Measurements from ENCODE around the gene ADAM20.
"Not testable (repeated sequence)": the region's sequence is repeated elsewhere in the genome, so short reads cannot be mapped to it uniquely, and the experiment has no call there.

The ADAM20 gene

DNA sequence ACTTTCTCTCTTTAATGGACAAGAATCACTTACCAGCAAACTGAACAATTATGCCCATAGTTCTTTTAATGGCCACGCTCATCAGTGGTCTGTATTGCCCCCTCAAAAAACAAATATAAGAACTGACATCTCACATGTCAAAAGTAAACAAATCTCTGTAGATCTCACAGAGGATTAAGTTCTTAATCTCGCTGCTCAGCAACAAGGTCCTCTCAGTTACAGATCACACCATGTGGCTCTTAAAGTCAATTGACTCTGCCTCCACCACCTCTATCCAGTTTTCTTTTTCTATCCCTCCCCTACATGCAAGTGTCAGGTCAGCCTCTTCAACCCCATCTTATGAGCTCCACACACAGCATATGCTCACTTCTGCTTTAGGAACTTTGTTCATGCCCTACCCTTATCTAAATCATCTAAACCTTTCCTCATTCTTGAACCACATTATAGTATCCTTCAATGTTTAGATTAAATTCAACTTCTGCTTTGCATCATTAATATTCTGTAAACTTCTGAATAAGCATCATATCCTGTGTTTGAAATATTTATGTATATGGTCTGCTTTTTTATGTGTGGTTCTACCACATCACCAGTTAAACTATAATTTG lies 7.2 kb downstream of the ADAM20 start:
- no peaks in the 10 kb centered on the region for H3K36me3 ChIP-seq (ENCODE audit: insufficient read depth, low read depth, low read length)
- H3K9ac ChIP-seq (ENCODE audit: low read depth, low read length), result no peak overlapping the region
- no peaks in the 10 kb centered on the region for H3K27me3 ChIP-seq (ENCODE audit: insufficient read depth, low read length)
- H3K27ac ChIP-seq (ENCODE audit: low read length), result no peak overlapping the region
- H3K4me1 ChIP-seq (ENCODE audit: insufficient read depth, low read length), result no peaks in the 10 kb centered on the region
- H3K9me3 ChIP-seq (ENCODE audit: insufficient read depth, low read depth, low read length), result no peaks in the 10 kb centered on the region
- no peak overlapping the region for H3K4me3 ChIP-seq (ENCODE audit: low read length)

DNA sequence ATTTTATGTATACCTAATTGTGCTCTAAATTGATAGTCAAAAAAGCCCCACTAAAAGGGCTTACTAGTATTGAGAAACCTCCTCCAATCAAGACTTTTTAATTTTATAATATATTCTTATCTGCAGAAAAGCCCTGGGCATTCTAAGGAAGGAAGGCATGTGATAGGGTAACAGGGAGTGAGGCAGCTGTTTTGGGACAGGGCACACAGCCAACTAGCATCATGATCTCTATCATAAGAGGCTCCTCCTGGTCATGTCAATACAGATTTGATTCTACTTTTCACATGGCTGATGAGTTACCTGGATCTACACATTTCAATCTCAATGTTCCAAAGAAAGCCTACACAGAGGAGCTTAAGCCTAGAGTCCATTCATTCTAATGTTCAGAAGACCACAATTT lies 9.1 kb downstream of the ADAM20 start:
- Histone ChIP-seq H3K27ac (ENCODE audit: low read length) (no peak overlapping the region), H3K9me3 (ENCODE audit: insufficient read depth, low read depth, low read length) (0 out of 2 replicates have a peak, but pooled peaks cover 5% of the 10 kb centered on the region), H3K4me3 (ENCODE audit: low read length) (no peak overlapping the region), H3K4me1 (ENCODE audit: insufficient read depth, low read length) (no peaks in the 10 kb centered on the region), H3K9ac (ENCODE audit: low read depth, low read length) (no peak overlapping the region), H3K36me3 (ENCODE audit: insufficient read depth, low read depth, low read length) (no peaks in the 10 kb centered on the region), H3K27me3 (ENCODE audit: insufficient read depth, low read length) (no peaks in the 10 kb centered on the region)

DNA sequence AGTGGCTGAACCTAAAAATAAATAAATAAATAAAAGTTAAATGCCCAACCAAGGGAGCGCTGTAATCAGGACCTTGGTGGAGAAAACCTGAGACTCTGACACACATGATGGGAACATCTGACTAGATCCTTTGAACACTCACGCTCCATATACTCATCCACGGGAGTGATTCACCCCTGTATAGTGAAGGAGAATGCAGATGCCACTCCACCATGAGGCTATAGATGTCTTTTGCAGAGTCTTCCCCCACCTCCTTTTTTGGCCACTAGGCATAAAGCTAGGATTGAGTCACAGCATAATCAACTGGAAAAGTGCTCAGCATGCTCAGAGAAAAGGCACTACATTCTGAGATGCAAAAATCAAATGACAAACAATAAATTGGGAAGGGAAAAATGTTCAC lies 19.0 kb downstream of the ADAM20 start:
- no peak overlapping the region for H3K9ac ChIP-seq (ENCODE audit: low read depth, low read length)
- no peaks in the 10 kb centered on the region for H3K36me3 ChIP-seq (ENCODE audit: insufficient read depth, low read depth, low read length)

DNA sequence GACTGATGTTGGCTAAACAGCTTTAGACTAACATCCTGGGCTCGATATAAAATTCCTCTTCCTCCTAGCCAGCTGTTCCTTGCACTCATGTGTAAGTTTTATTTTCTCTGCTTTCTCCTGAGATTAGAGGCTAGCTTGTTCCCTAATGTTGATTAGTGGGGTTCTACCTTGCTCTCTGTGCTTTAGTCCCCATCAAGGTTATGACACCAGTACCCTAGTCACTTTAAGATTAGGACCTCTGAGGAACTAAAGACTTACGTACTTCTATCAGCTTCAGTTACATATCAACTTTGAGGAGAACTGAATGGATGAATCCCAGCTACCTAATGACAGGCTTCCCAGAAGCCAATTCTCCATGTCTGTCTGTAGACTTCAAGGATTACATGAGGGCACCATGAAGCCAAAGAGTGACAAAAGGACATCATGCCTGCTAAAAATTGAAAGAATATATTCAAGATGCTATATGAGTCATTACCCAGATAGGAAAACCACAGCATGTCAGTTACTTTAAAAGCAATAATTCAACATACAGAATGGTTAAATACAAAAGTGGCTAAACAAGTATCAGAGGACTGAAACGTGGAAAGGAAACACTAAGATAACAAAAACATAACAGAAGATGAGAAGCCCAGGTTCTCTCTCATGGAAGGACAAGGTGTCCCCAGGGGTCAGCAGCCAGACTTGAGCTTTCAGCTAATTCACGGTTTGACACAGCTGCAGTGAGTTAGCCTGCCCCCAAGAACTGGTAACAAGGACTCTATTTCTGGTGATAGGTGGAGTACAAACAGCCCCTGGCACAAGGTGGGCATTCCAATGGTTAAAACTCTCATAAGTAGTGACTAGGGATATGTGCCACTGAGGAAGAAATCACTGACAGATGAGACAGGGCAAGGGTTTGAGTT lies 20.4 kb downstream of the ADAM20 start:
- H3K4me1 ChIP-seq (ENCODE audit: insufficient read depth, low read length), result no peaks in the 10 kb centered on the region
- no peak overlapping the region for H3K4me3 ChIP-seq (ENCODE audit: low read length)
- H3K9ac ChIP-seq (ENCODE audit: low read depth, low read length), result no peak overlapping the region
- no peak overlapping the region for H3K27ac ChIP-seq (ENCODE audit: low read length)
- peaks cover 10% of the 10 kb centered on the region; the same call in 1 of the 2 replicates for H3K9me3 ChIP-seq (ENCODE audit: insufficient read depth, low read depth, low read length)
- H3K27me3 ChIP-seq (ENCODE audit: insufficient read depth, low read length), result no peaks in the 10 kb centered on the region
- no peaks in the 10 kb centered on the region for H3K36me3 ChIP-seq (ENCODE audit: insufficient read depth, low read depth, low read length)

More for the DNA sequence above, 19.0 kb downstream of the ADAM20 start:
- Histone ChIP-seq H3K27me3 (ENCODE audit: insufficient read depth, low read length) (no peaks in the 10 kb centered on the region), H3K4me3 (ENCODE audit: low read length) (no peak overlapping the region), H3K4me1 (ENCODE audit: insufficient read depth, low read length) (no peaks in the 10 kb centered on the region), H3K27ac (ENCODE audit: low read length) (no peak overlapping the region), H3K9me3 (ENCODE audit: insufficient read depth, low read depth, low read length) (peaks cover 19% of the 10 kb centered on the region; the same call in 1 of the 2 replicates)

DNA sequence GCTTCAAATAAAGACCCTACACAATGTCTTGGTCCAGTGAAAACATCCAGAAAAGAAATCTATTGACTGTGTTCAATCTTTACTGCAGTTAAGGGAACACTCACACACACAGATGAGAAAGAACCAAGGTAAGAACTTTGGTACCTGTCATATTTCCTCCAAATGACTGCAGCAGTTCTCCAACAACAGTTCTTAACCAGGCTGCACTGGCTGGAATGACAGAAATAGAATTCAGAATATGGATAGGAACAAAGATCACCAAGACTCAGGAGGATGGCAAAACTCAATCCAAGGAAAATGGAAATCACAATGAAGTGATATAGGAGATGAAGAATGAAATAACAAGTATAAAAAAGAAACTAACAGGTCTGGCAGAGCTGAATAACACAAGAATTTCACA lies 36.6 kb downstream of the ADAM20 start:
- H3K4me1 ChIP-seq (ENCODE audit: insufficient read depth, low read length), result no peaks in the 10 kb centered on the region
- no peak overlapping the region for H3K9ac ChIP-seq (ENCODE audit: low read depth, low read length)
- no peak overlapping the region for H3K27ac ChIP-seq (ENCODE audit: low read length)
- peaks cover 14% of the 10 kb centered on the region for H3K9me3 ChIP-seq (ENCODE audit: insufficient read depth, low read depth, low read length)
- H3K4me3 ChIP-seq (ENCODE audit: low read length), result no peak overlapping the region
- no peaks in the 10 kb centered on the region for H3K36me3 ChIP-seq (ENCODE audit: insufficient read depth, low read depth, low read length)
- H3K27me3 ChIP-seq (ENCODE audit: insufficient read depth, low read length), result no peaks in the 10 kb centered on the region

DNA sequence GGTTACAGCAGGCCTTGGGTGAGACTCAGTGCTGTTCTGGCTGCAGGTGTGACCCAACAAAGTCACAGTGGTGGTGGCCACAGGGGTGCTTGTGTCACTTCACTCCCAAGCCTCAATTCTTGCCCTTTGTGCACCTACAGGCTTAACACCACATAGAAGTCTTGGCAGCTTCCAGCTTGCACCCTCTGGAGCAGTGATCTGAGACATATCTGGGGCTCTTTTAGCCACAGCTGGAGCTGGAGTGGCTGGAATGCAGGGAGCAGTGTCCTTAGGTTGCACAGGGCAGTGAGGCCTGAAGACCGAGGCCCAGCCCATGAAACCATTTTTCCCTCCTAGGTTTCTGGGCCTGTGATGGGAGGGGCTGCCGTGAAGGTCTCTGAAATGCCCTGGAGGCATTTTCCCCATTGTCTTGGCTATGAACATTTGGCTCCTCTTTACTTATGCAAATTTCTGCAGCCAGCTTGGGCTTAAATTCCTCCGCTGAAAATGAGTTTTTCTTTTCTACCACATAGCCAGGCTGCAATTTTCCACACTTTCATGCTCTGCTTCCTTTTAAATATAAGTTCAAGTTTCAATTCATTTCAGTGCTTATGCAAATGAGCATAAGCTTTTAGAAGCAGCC lies 45.1 kb downstream of the ADAM20 start:
- H3K9me3 ChIP-seq (ENCODE audit: insufficient read depth, low read depth, low read length), result peaks cover 52% of the 10 kb centered on the region
- H3K36me3 ChIP-seq (ENCODE audit: insufficient read depth, low read depth, low read length), result 0 out of 2 replicates have a peak, but pooled peaks cover 3% of the 10 kb centered on the region
- H3K27ac ChIP-seq (ENCODE audit: low read length), result no peak overlapping the region
- no peak overlapping the region for H3K9ac ChIP-seq (ENCODE audit: low read depth, low read length)
- no peaks in the 10 kb centered on the region for H3K4me1 ChIP-seq (ENCODE audit: insufficient read depth, low read length)
- no peak overlapping the region for H3K4me3 ChIP-seq (ENCODE audit: low read length)
- no peaks in the 10 kb centered on the region for H3K27me3 ChIP-seq (ENCODE audit: insufficient read depth, low read length)

DNA sequence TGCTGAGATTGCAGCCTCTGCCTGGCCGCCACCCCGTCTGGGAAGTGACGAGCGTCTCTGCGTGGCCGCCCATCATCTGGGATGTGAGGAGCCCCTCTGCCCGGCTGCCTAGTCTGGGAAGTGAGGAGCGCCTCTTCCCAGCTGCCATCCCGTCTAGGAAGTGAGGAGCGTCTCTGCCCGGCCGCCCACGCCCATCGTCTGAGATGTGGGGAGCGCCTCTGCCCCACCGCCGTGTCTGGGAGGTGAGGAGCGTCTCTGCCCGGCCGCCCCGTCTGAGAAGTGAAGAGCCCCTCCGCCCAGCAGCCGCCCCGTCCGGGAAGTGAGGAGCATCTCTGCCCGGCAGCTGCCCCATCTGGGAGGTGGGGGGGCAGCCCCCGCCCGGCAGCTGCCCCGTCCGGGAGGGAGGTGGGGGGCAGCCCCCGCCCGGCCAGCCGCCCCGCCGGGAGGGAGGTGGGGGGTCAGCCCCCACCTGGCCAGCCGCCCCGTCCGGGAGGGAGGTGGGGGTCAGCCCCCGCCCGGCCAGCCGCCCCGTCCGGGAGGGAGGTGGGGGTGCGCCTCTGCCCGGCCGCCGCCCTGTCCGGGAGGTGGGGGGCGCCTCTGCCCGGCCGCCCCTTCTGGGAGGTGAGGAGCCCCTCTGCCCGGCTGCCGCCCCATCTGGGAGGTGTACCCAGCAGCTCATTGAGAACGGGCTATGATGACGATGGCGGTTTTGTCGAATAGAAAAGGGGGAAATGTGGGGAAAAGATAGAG lies 57.3 kb downstream of the ADAM20 start:
- not testable (repeated sequence) for H3K4me3 ChIP-seq (ENCODE audit: low read length); H3K27me3 ChIP-seq (ENCODE audit: insufficient read depth, low read length)

DNA sequence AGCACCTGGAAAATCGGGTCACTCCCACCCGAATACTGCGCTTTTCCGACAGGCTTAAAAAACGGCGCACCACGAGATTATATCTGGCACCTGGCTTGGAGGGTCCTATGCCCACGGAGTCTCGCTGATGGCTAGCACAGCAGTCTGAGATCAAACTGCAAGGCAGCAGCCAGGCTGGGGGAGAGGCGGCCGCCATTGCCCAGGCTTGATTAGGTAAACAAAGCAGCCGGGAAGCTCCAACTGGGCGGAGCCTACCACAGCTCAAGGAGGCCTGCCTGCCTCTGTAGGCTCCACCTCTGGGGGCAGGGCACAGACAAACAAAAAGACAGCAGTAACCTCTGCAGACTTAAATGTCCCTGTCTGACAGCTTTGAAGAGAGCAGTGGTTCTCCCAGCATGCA lies 59.3 kb downstream of the ADAM20 start:
- peaks cover 17% of the 10 kb centered on the region; the same call in 1 of the 2 replicates for H3K4me1 ChIP-seq (ENCODE audit: insufficient read depth, low read length)
- not testable (repeated sequence) for H3K9ac ChIP-seq (ENCODE audit: low read depth, low read length); H3K27ac ChIP-seq (ENCODE audit: low read length); H3K27me3 ChIP-seq (ENCODE audit: insufficient read depth, low read length); H3K36me3 ChIP-seq (ENCODE audit: insufficient read depth, low read depth, low read length); H3K4me3 ChIP-seq (ENCODE audit: low read length); H3K9me3 ChIP-seq (ENCODE audit: insufficient read depth, low read depth, low read length)

More for the DNA sequence above, 57.3 kb downstream of the ADAM20 start:
- not testable (repeated sequence) for H3K36me3 ChIP-seq (ENCODE audit: insufficient read depth, low read depth, low read length); H3K9ac ChIP-seq (ENCODE audit: low read depth, low read length); H3K27ac ChIP-seq (ENCODE audit: low read length); H3K9me3 ChIP-seq (ENCODE audit: insufficient read depth, low read depth, low read length); H3K4me1 ChIP-seq (ENCODE audit: insufficient read depth, low read length)

DNA sequence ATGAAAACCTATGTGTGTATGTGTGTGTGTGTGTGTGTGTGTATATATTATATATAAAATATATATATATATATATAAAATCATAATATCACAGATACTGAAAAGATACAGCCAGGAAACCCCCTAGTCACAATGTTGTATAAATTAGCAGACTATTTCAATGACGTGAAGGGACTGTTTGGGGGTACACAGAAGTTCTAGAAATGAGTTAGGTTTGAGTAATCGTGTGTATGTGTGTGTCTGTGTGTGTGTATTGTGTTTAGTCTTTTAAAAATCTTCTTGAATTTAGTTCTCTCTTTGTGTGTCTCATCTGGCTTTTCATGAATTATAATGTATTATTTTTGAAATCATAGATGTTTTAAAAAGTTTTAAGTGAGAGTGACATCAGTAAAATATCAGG lies 61.0 kb downstream of the ADAM20 start:
- Histone ChIP-seq H3K9me3 (ENCODE audit: insufficient read depth, low read depth, low read length) (no peaks in the 10 kb centered on the region), H3K27me3 (ENCODE audit: insufficient read depth, low read length) (no peaks in the 10 kb centered on the region), H3K9ac (ENCODE audit: low read depth, low read length) (no peak overlapping the region), H3K4me1 (ENCODE audit: insufficient read depth, low read length) (peaks cover 17% of the 10 kb centered on the region; the same call in 1 of the 2 replicates), H3K4me3 (ENCODE audit: low read length) (no peak overlapping the region), H3K27ac (ENCODE audit: low read length) (no peak overlapping the region), H3K36me3 (ENCODE audit: insufficient read depth, low read depth, low read length) (no peaks in the 10 kb centered on the region)

Measured in iPS-20b (cell line).